ENCODE data around the gene PWP2.
"Not testable (repeated sequence)": the region's sequence is repeated elsewhere in the genome, so short reads cannot be mapped to it uniquely, and the experiment has no call there.

The PWP2 gene

DNA sequence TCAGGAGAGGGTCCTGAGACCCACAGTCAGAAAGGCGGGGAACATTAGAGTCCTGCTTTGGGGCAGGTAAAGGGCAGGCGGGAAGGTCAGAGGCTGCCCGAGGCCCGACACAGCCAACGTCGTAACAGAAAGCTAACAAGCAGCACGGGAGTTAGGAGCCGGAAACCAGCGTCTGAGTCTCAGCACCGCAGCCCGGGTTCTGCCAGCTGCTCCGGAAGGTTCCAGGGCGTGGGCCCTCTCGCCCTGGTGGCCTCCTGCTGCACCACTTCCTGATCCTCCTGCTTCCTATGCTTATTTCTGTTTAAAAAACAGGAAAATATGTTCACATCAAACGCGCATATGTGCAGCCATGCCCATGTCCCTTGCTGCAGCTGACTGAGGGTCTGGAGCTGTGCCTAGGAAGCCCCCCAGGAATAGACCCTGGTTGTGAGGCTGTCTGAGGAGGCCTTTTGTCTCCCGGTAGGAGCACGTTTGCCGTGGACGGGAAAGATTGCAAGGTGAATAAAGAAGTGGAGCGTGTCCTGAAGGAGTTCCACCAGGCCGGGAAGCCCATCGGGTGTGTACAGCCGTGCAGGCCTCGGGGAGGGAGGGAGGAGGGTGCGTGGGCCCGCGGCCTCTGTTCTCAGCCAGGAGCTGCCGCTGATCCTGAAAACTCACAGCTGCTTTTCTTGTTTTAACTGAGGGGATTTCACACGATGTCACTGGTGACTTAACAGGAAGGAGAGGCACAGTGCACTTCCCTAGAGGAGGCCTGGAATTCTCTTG, 32.8 kb downstream of the PWP2 start:
- not testable (repeated sequence) for DNase-seq

DNA sequence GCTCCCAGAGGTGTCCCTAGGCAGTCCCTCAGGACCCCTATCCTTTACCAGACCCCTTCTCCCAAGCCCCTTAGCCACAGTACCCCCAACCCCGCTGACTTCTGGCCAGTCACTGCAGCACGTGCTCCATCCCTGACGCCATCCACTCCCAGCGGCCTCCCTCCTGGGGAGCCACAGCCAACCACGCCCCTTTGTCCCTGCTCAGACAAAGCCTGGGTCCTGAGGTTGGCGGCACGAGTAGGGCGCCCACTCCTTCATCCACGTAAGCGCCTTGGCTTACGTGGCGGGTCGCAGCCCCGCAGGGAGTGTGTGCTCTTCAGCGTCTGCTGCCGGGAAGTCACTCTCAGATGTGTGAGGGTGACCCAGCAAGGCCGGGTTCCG, 33.3 kb downstream of the PWP2 start:
- not testable (repeated sequence) for DNase-seq

DNA sequence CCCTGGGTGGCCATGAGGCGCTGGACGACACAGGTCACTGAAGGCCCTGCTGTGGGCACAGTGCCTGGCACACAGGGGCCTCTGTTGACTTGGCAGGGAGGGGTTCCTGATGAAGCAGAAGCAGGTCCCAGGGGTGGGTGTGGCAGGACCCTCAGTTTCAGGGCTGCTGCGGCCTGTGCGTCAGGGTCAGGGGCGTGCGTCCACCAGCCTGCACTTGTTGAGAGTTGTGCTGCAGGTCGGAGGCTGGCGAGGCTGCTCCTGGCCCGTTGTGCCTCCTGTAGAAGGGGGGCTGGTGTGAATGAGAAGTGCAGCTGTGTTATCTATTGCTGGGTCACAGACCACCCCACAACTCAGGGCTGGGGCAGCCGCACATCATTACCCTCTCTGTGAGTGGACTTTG, 35.3 kb downstream of the PWP2 start:
- DNase-seq, result not testable (repeated sequence)

DNA sequence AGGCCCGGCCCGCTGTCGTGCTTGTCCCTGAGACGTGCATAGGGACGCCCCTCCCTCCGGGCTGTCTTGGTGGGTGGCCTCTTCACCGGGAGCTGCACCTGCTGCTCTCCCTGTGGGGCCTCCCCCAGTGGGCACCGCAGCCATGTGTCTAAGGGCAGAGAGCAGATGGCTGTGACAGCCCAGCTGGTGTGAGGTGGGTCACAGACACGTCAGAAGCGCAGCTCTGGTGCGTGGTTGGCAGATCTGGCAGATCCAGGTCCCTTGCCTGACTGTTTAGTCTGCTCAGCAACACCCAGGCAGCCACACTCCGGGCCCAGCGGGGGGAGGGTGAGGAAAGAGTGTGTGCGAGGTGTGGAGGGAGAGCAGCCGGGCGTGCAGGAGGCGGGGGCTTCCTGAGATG, 36.2 kb downstream of the PWP2 start:
- not testable (repeated sequence) for DNase-seq

DNA sequence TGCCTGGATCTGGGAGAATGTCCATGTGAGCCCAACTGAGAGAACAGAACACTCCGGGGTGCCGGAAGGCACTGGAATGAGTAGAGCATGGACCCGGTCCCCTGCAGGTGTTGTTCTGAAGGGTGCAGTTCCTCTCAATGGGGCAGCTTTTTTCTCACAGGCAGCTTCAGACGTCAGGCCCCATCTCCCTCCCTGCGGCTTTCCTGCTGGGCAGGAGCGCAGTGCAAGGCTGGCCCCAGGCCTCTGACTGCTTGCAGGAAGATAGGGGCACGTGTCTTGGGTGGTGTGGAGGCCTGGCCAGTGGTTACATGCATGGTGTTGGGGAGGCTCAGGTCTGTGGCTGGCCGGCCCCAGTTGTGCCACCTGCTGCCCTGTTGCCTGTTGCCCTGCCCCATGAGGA, 36.8 kb downstream of the PWP2 start:
- not testable (repeated sequence) for DNase-seq

- DNase-seq, result not testable (repeated sequence)
Observed at GRCh38 chr21:44144784-44145602, 37.8 kb downstream of the PWP2 start.

GRCh38 chr21:44145616-44146015, 38.4 kb downstream of the PWP2 start:
- DNase-seq, result not testable (repeated sequence)

GRCh38 chr21:44147108-44147507, 39.9 kb downstream of the PWP2 start:
- not testable (repeated sequence) for DNase-seq

DNA sequence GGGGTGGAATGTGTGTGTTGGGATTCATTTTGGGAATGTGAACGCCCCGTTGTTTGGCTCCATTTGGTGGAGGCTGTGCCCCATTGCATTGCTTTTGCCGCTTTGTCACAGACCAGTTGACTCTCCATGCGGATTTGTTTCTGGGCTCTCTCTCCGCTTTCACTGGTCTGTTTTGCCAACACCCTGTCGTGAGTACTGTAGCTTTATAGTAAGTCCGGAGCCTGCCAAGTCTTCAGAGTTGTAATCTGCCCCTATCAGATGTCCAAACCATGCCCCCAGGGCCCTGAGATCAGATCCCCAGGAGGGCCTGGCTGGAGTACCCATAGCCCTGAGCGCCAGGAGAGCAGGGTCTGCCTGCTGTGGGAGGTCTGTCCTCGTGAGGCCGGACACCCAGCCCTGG, 43.1 kb downstream of the PWP2 start:
- not testable (repeated sequence) for DNase-seq

DNA sequence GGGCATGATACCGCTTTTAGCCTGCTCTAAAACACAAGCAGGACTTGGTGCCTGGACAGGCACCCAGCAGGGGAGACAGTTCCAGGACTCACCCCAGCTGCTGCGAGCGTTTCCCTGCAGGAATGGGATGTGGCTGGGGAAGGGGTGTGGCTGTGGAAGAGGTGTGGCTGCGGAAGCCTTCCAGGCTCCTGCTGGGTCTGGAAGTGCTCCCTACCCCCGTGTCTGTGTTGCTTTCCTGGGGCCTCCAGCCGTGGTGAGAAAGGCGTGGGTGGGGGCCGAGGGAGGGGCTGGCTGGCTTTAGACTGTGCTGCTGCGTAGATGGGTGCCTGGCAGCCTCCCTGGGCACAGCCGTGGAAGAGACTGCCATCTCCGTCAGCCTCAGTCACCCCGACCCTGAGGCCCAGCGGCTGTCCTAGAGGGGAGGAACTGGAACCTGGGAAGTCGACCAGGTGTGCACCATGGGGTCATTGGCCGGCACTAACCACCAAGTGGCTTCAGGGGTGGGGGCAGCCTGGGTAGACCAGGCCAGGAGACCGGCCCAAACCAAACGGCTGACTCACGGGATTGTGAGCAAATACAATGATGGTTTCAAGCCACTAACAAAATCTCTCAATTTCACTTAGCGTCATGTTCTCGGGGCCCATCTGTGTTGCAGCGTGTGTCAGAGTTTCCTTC, 46.2 kb downstream of the PWP2 start:
- DNase-seq, result not testable (repeated sequence)

GRCh38 chr21:44153889-44154228, 46.7 kb downstream of the PWP2 start:
- DNase-seq, result not testable (repeated sequence)

- not testable (repeated sequence) for DNase-seq
Observed at GRCh38 chr21:44154816-44155230, 47.6 kb downstream of the PWP2 start.

GRCh38 chr21:44155231-44155993, 48.2 kb downstream of the PWP2 start:
- not testable (repeated sequence) for DNase-seq

- not testable (repeated sequence) for DNase-seq
Observed at GRCh38 chr21:44155994-44156380, 48.8 kb downstream of the PWP2 start.

- DNase-seq, result not testable (repeated sequence)
Observed at GRCh38 chr21:44157439-44158081, 50.4 kb downstream of the PWP2 start.

DNA sequence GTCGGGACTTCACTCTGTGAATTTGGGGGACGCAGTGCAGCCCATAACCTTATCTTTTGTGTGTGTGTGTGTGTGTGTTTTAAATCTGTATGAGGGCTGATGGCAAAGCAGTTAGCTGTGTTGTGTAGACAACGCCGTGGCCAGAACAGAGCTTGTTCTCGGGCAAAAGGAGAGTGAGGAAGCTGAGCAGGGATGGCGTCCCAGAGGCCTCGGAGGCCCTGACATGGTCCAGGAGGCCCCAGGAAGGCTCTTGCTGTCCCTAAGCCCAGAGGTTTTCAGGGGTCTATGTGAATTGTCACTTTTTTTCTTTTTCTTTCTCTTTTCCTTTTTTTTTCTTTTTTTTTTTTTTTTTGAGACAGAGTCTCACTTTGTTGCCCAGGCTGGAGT, 50.9 kb downstream of the PWP2 start:
- DNase-seq, result not testable (repeated sequence)

GRCh38 chr21:44159349-44160297, 52.4 kb downstream of the PWP2 start:
- DNase-seq, result not testable (repeated sequence)

GRCh38 chr21:44160298-44160672, 53.1 kb downstream of the PWP2 start:
- not testable (repeated sequence) for DNase-seq

GRCh38 chr21:44160821-44161220, 53.6 kb downstream of the PWP2 start:
- DNase-seq, result not testable (repeated sequence)

DNA sequence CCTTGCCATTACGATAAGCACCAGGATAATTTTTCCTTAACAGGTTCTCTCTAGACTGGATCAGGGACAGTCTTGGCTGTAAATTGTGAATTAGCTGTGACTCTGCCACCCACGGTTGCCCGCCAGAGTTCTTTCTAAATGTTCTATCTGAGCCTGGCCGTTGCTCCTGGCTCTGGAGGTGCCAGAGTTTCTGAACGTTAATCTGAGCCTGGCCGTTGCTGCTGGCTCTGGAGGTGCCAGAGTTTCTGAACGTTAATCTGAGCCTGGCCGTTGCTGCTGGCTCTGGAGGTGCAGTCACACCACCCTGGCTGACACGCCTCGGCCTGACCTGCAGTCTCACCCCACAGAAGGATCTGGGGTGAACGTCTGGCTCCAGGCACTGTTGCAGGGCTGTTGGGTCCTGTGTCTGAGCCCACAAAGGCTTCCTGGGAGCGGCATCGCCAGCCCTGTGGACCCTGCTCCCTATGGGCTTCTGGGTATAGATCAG, 56.0 kb downstream of the PWP2 start:
- DNase-seq, result not testable (repeated sequence)

DNA sequence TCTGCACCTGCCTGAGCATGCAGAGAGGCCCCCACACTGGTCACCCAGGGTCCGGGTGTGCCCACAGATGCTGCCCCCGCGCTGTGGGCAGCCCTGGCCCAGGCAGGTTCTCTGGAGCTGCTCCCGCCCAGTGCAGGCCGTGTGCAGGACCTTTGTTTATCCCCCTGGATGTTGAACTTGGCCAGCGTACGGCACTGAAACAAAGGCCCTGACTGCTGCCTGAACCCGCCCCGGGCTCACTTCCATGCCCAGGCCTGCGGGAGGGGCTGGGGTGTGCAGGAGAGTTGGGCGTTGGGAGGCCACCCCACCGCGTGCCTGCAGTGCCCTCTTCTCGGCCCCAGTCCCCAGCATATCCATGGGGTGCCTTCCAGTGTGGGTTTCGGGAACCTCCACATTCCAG, 58.7 kb downstream of the PWP2 start:
- not testable (repeated sequence) for DNase-seq

Data from SW 1271 (cell line).